SU-DHL-6 (cell line): ENCODE results near the gene CRISPLD2.

Experiments used
- EZH2phosphoT487 ChIP-seq: fragments of 200-600 bp; sonication (generic), shearing (Covaris generic); conservative IDR thresholded peaks from 2 replicates; pipeline ENCODE4 v1.6.1; 2018; ENCODE audit warnings: mild to moderate bottlenecking, antibody characterized with exemption, low read length, moderate library complexity, mixed read lengths
- TF ChIP-seq, protein P1 (sequence below): fragments of 200-600 bp; sonication (generic); IDR thresholded peaks from one replicate; pipeline ENCODE4 v1.5.1; 2017; ENCODE audit warnings: antibody characterized with exemption, mild to moderate bottlenecking, low read length, moderate library complexity; ENCODE audit not compliant: insufficient read depth, poor library complexity, severe bottlenecking

DNA sequence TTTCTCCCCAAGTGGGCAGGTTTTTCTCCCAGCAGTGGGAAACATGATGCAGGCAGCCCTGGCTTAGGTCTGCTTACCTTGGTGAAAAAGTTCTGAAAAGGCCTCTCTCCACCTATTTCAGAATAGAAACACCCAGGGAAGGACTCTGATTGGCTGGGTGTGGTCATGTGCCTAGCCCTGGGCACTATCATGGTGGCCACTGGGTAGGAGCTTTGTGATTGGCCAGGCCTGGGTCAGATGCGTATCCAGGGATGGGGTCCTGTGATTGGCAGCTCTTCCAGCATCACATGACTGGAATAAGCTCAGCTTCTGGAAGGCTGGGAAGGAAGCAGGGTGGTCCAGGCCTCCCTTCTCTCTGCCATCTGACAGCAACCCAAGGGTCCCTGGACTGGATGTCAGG is 138.0 kb downstream of the CRISPLD2 start:
- no peak for TF ChIP-seq EZH2phosphoT487
- TF ChIP-seq, protein P1, sequence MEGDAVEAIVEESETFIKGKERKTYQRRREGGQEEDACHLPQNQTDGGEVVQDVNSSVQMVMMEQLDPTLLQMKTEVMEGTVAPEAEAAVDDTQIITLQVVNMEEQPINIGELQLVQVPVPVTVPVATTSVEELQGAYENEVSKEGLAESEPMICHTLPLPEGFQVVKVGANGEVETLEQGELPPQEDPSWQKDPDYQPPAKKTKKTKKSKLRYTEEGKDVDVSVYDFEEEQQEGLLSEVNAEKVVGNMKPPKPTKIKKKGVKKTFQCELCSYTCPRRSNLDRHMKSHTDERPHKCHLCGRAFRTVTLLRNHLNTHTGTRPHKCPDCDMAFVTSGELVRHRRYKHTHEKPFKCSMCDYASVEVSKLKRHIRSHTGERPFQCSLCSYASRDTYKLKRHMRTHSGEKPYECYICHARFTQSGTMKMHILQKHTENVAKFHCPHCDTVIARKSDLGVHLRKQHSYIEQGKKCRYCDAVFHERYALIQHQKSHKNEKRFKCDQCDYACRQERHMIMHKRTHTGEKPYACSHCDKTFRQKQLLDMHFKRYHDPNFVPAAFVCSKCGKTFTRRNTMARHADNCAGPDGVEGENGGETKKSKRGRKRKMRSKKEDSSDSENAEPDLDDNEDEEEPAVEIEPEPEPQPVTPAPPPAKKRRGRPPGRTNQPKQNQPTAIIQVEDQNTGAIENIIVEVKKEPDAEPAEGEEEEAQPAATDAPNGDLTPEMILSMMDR, result no peak
